Smooth muscle cell of the brain vasculature (primary cell): Measurements from ENCODE around the gene CMPK2.
"Not testable (repeated sequence)": the region's sequence is repeated elsewhere in the genome, so short reads cannot be mapped to it uniquely, and the experiment has no call there.

Experiments used
- DNase-seq: peaks from one replicate; pipeline ENCODE4 v3.0.0-alpha.2; 2012; ENCODE audit warnings: low read depth, low spot score

Gene CMPK2

GRCh38 chr2:6880200-6880733 lies 14.6 kb upstream of the CMPK2 start:
- no peak for DNase-seq

- DNase-seq = no peak
Measured at GRCh38 chr2:6879011-6879410, 13.3 kb upstream of the CMPK2 start.

GRCh38 chr2:6878549-6878948 lies 12.8 kb upstream of the CMPK2 start:
- no peak for DNase-seq

- DNase-seq = no peak
Measured at GRCh38 chr2:6877402-6878304, 11.9 kb upstream of the CMPK2 start, which contains the start of gene RSAD2. TSS of gene RSAD2 (plus strand) at chr2:6877777. CDS start at chr2:6877801, 24 bp downstream.

GRCh38 chr2:6876309-6876708 lies 10.6 kb upstream of the CMPK2 start:
- no peak for DNase-seq

- no peak for DNase-seq
Measured at GRCh38 chr2:6874032-6874431, 8.3 kb upstream of the CMPK2 start.

- DNase-seq = no peak
Measured at GRCh38 chr2:6872394-6872793, 6.7 kb upstream of the CMPK2 start.

GRCh38 chr2:6866982-6867381 lies 1.3 kb upstream of the CMPK2 start:
- DNase-seq = no peak

GRCh38 chr2:6866275-6866671 lies 566 bp upstream of the CMPK2 start:
- no peak for DNase-seq

- DNase-seq = no peak
Measured at GRCh38 chr2:6864923-6865345, 773 bp downstream of the CMPK2 start.

GRCh38 chr2:6864231-6864754 lies 1.4 kb downstream of the CMPK2 start:
- DNase-seq = no peak

GRCh38 chr2:6863792-6864191 lies 1.9 kb downstream of the CMPK2 start:
- DNase-seq = no peak

GRCh38 chr2:6860296-6860695 lies 5.4 kb downstream of the CMPK2 start:
- no peak for DNase-seq

GRCh38 chr2:6858466-6859027 lies 7.2 kb downstream of the CMPK2 start:
- not testable (repeated sequence) for DNase-seq

- no peak for DNase-seq
Measured at GRCh38 chr2:6856548-6856920, 9.2 kb downstream of the CMPK2 start.

- no peak for DNase-seq
Measured at GRCh38 chr2:6855860-6856547, 9.7 kb downstream of the CMPK2 start.

GRCh38 chr2:6854416-6854815 lies 11.3 kb downstream of the CMPK2 start:
- DNase-seq = no peak

- no peak for DNase-seq
Measured at GRCh38 chr2:6852195-6852594, 13.5 kb downstream of the CMPK2 start.

GRCh38 chr2:6846967-6847681 lies 18.6 kb downstream of the CMPK2 start:
- DNase-seq = no peak

- DNase-seq = no peak
Measured at GRCh38 chr2:6846540-6846939, 19.2 kb downstream of the CMPK2 start.

GRCh38 chr2:6845903-6846302 lies 19.8 kb downstream of the CMPK2 start:
- no peak for DNase-seq
